GM18502 (cell line): ENCODE measurements around the gene BEND7.
A peak's percentile ranks its signal among the peaks of the same experiment; 100 is the strongest.

ENCODE experiments used
- ATAC-seq: cut with Tn5 transposase; IDR thresholded peaks from one replicate; pipeline ENCODE4 v1.9.1; 2021; ENCODE audit warnings: mild to moderate bottlenecking; ENCODE audit not compliant: unreplicated experiment, poor library complexity

Gene BEND7

GRCh38 chr10:13489035-13489599 is 39.7 kb downstream of the BEND7 start:
- ATAC-seq, result no peak

GRCh38 chr10:13485623-13486022 is 43.2 kb downstream of the BEND7 start:
- ATAC-seq, result no peak

GRCh38 chr10:13483951-13484350 is 44.9 kb downstream of the BEND7 start:
- no peak for ATAC-seq

- ATAC-seq, result no peak
Observed at GRCh38 chr10:13483073-13483472, 45.7 kb downstream of the BEND7 start.

GRCh38 chr10:13481690-13482089 is 47.1 kb downstream of the BEND7 start:
- ATAC-seq, result no peak

GRCh38 chr10:13475124-13475523 is 53.7 kb downstream of the BEND7 start:
- ATAC-seq, result no peak

- no peak for ATAC-seq
Observed at GRCh38 chr10:13473986-13474385, 54.8 kb downstream of the BEND7 start.

- no peak for ATAC-seq
Observed at GRCh38 chr10:13472359-13472758, 56.5 kb downstream of the BEND7 start.

GRCh38 chr10:13470270-13470669 is 58.5 kb downstream of the BEND7 start:
- no peak for ATAC-seq

GRCh38 chr10:13462551-13462950 is 66.3 kb downstream of the BEND7 start:
- ATAC-seq, result no peak

- no peak for ATAC-seq
Observed at GRCh38 chr10:13458687-13459012, 70.2 kb downstream of the BEND7 start.

GRCh38 chr10:13457958-13458686 is 70.7 kb downstream of the BEND7 start:
- no peak for ATAC-seq

- no peak for ATAC-seq
Observed at GRCh38 chr10:13453896-13454295, 74.9 kb downstream of the BEND7 start.

GRCh38 chr10:13450069-13450468 is 78.7 kb downstream of the BEND7 start:
- ATAC-seq, result no peak

- ATAC-seq, result no peak
Observed at GRCh38 chr10:13449296-13449695, 79.5 kb downstream of the BEND7 start.

GRCh38 chr10:13448216-13448615 is 80.6 kb downstream of the BEND7 start:
- no peak for ATAC-seq

- no peak for ATAC-seq
Observed at GRCh38 chr10:13445656-13446400, 83.0 kb downstream of the BEND7 start.

- ATAC-seq, result no peak
Observed at GRCh38 chr10:13441476-13441875, 87.3 kb downstream of the BEND7 start.

GRCh38 chr10:13440185-13441061 is 88.4 kb downstream of the BEND7 start:
- peak; percentile 70 for ATAC-seq

GRCh38 chr10:13439313-13440184 is 89.3 kb downstream of the BEND7 start:
- no peak for ATAC-seq
